Vagina (tissue), 2 donors: ENCODE measurements around the gene OR1D5.

Experiments
- CTCF ChIP-seq, 3 experiments: fragments of 450-650 bp in 2 of 3; fragments of 200-600 bp in 1 of 3; sonication (generic) in 1 of 3; IDR thresholded peaks; one replicate each; pipeline ENCODE4 v1.5.1; 2017 to 2019; ENCODE audit warnings: antibody characterized with exemption in 3 of 3, mild to moderate bottlenecking in 2 of 3, moderate library complexity in 2 of 3
- POLR2A ChIP-seq, 2 donors: fragments of 450-650 bp; IDR thresholded peaks; one replicate each; pipeline ENCODE4 v1.6.1; 2017; ENCODE audit warnings: antibody characterized with exemption in 2 of 2, mild to moderate bottlenecking in 2 of 2, moderate library complexity in 2 of 2
- POLR2AphosphoS5 ChIP-seq, 2 donors: sonication (generic); formaldehyde crosslinking; IDR thresholded peaks; one replicate each; pipeline ENCODE4 v1.9.0; 2017; ENCODE audit warnings: antibody characterized with exemption in 2 of 2, mild to moderate bottlenecking in 2 of 2, low read depth in 1 of 2; ENCODE audit not compliant: insufficient read depth in 1 of 2

DNA sequence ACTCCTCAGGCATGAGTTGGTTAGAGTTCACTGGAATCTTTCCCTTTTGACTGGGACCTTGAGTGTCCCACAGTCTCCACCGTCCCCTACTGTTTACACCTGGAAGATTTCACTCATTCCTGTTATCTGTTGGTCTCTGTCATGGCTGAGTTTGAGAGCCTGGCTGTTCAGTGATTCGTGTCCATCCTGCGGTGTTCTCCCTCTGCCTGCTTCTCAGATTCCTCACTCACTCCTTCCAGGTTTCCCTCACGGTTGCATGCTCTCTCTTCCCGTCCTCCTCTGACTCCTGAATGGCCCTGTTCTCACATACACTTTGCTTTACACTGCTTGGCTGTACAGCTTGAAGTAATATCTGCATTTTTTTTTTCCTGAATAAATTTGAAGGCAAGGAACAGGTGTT is 24.5 kb downstream of the OR1D5 start:
- TF ChIP-seq CTCF (IDR thresholded peaks at IDR 0.05) (no peak), POLR2A (IDR thresholded peaks at IDR 0.05) (no peak), POLR2AphosphoS5 (IDR thresholded peaks at IDR 0.05; ENCODE audit: insufficient read depth in 1 of 2, low read depth in 1 of 2) (no peak)
